Upper lobe of left lung (tissue), 6 donors: ENCODE measurements around the gene ADI1. TPM values are rescaled to one million over a fixed set of nuclear protein-coding genes. Genes with fewer than 3 reads are reported as not detected.

Experiments used
- ATAC-seq, 2 donors: fragments of 200-7000 bp; cut with Tn5 transposase; one replicate each; pipeline ENCODE4 v1.9.1; 2022; ENCODE audit warnings: mild to moderate bottlenecking in 2 of 2, moderate library complexity in 2 of 2; ENCODE audit not compliant: low FRiP score in 2 of 2
- DNase-seq, 2 donors: peaks; one replicate each; pipeline ENCODE4 v3.0.0-alpha.2; 2019 to 2020
- H3K27ac ChIP-seq, 4 donors: fragments of 200-600 bp; sonication (generic); one replicate each; pipeline ENCODE4 v1.5.1; 2016 to 2019
- H3K27me3 ChIP-seq, 4 donors: fragments of 200-600 bp; sonication (generic); one replicate each; pipeline ENCODE4 v1.5.1; 2017 to 2019
- H3K36me3 ChIP-seq, 4 donors: fragments of 200-600 bp; sonication (generic); one replicate each; pipeline ENCODE4 v1.5.1; 2016 to 2019
- H3K4me1 ChIP-seq, 4 donors: fragments of 200-600 bp; sonication (generic); one replicate each; pipeline ENCODE4 v1.5.1; 2018 to 2019
- H3K4me3 ChIP-seq, 4 donors: fragments of 200-600 bp; sonication (generic); one replicate each; pipeline ENCODE4 v1.5.1; 2017 to 2019; ENCODE audit warnings: mild to moderate bottlenecking in 2 of 4, moderate library complexity in 1 of 4
- H3K9me3 ChIP-seq, 4 donors: fragments of 200-600 bp; sonication (generic); one replicate each; pipeline ENCODE4 v1.5.1; 2018 to 2019
- EP300 ChIP-seq, 4 donors: sonication (generic); formaldehyde crosslinking; IDR thresholded peaks; one replicate each; pipeline ENCODE4 v1.5.1; 2017; ENCODE audit warnings: antibody characterized with exemption in 4 of 4, control low read depth in 2 of 4
- POLR2A ChIP-seq, 4 donors: fragments of 450-650 bp; IDR thresholded peaks; one replicate each; pipeline ENCODE4 v1.5.1; 2016 to 2017; ENCODE audit warnings: antibody characterized with exemption in 4 of 4, mild to moderate bottlenecking in 2 of 4
- POLR2AphosphoS5 ChIP-seq, 2 donors: sonication (generic); formaldehyde crosslinking; IDR thresholded peaks; one replicate each; pipeline ENCODE4 v1.5.1; 2017; ENCODE audit warnings: antibody characterized with exemption in 2 of 2
- WGBS, 2 donors: methylation state at CpG; one replicate each; pipeline ENCODE4 v1.1.5; 2017 to 2018; 5-methylcytosine and 5-hydroxymethylcytosine counted together
- total RNA-seq, 6 donors: library from RNA; depleted of rRNA in 4 of 6; stranded (reverse); fragments of >200 nt in 4 of 6; gene quantifications; one replicate each; pipeline versions ENCODE4 v1.1.0 to v1.2.1, GENCODE V29; 2016 to 2021
- TF ChIP-seq, protein P1 (sequence below), 6 experiments: fragments of 450-650 bp in 4 of 6; fragments of 200-600 bp in 2 of 6; sonication (generic) in 2 of 6; IDR thresholded peaks; one replicate each; pipeline ENCODE4 v1.5.1; 2016 to 2019; ENCODE audit warnings: antibody characterized with exemption in 6 of 6
- donor health status: DM: no; HTN: no; CAD: no; lungs with moderate emphysema.
- donor health status: DM: no; HTN: yes; CAD: no; lungs with severe emphysema.

Gene ADI1
- total RNA-seq, 6 donors from 2014 or later = 40.9 to 87.3 (median 77.3) TPM

DNA sequence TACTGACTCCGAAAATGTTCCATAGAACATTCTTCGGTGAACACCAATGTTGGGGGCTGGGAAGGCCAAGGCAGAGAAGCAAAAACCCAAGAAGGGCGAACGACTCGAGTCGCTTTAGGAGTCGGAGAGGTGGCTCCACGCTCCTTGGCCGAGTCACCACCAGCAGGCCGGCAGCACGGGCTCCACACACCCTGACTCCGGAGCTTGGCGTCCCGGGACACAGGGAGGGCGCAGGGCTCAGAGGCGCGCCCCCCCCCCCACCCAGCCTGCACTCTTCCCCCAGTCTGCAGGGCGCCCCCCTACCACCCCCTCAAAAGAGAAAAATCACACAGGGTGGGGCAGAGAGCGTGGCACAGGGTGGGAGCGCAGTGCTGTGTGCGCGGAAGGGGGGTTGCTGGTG is 7.5 kb upstream of the ADI1 start:
- WGBS, 2 donors = 89 to 93% methylated on average over 21 to 22 of the region's 22 CpGs
- no peak overlapping the region for H3K4me3 ChIP-seq
- peaks cover 0 to 4% (median 0%) of the 10 kb centered on the region in 4 donors for H3K36me3 ChIP-seq
- TF ChIP-seq POLR2AphosphoS5 (IDR thresholded peaks at IDR 0.05) (no peak), POLR2A (IDR thresholded peaks at IDR 0.05) (no peak), EP300 (IDR thresholded peaks at IDR 0.05) (no peak)
- TF ChIP-seq, protein P1, sequence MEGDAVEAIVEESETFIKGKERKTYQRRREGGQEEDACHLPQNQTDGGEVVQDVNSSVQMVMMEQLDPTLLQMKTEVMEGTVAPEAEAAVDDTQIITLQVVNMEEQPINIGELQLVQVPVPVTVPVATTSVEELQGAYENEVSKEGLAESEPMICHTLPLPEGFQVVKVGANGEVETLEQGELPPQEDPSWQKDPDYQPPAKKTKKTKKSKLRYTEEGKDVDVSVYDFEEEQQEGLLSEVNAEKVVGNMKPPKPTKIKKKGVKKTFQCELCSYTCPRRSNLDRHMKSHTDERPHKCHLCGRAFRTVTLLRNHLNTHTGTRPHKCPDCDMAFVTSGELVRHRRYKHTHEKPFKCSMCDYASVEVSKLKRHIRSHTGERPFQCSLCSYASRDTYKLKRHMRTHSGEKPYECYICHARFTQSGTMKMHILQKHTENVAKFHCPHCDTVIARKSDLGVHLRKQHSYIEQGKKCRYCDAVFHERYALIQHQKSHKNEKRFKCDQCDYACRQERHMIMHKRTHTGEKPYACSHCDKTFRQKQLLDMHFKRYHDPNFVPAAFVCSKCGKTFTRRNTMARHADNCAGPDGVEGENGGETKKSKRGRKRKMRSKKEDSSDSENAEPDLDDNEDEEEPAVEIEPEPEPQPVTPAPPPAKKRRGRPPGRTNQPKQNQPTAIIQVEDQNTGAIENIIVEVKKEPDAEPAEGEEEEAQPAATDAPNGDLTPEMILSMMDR (IDR thresholded peaks at IDR 0.05) = no peak
- ATAC-seq (no peak), DNase-seq (peak in 1 of 2 donors; percentile 30)
- H3K27me3 ChIP-seq = no peaks in the 10 kb centered on the region
- H3K4me1 ChIP-seq = peaks cover 18 to 34% (median 27%) of the 10 kb centered on the region in 4 donors
- H3K27ac ChIP-seq = no peak overlapping the region
- H3K9me3 ChIP-seq = no peaks in the 10 kb centered on the region

DNA sequence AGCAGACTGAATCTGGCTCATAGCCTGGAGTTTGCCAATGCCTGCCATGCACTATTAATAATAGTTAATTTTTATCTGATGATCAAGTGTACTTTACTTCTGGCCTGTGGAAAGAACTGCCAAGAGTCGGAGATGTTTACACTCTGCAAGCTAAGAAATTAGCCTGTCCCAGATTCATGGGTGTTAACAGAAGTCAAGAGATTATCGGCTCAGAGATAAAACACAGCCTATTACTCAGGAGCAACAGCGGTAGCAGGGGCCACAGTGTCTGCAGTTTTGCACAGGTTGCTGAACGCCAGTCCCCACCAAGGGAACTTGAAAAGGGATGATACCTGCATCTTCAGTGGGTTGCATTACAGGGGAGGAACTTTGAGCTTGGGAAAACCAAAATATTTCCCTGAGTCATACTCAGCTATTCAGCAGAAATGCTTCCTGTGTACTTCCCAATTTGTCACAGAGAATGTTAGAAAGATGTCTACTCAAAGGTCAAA is 4.3 kb upstream of the ADI1 start:
- DNase-seq (no peak), ATAC-seq (no peak)
- TF ChIP-seq, protein P1 (IDR thresholded peaks at IDR 0.05) = no peak
- no peak for TF ChIP-seq POLR2A (IDR thresholded peaks at IDR 0.05)
- TF ChIP-seq EP300 (IDR thresholded peaks at IDR 0.05) = no peak
- no peak for TF ChIP-seq POLR2AphosphoS5 (IDR thresholded peaks at IDR 0.05)
- peak overlapping the region; percentile 40 to 73 (median 56) for H3K27ac ChIP-seq
- peak overlapping the region in 2 of 4 donors; percentile 0 for H3K4me3 ChIP-seq
- H3K36me3 ChIP-seq = no peaks in the 10 kb centered on the region
- no peaks in the 10 kb centered on the region for H3K9me3 ChIP-seq
- no peaks in the 10 kb centered on the region for H3K27me3 ChIP-seq
- whole genome bisulfite sequencing, 2 donors = 26 to 31% methylated on average over 4 of the region's 4 CpGs
- H3K4me1 ChIP-seq = peaks cover 27 to 48% (median 37%) of the 10 kb centered on the region in 4 donors

DNA sequence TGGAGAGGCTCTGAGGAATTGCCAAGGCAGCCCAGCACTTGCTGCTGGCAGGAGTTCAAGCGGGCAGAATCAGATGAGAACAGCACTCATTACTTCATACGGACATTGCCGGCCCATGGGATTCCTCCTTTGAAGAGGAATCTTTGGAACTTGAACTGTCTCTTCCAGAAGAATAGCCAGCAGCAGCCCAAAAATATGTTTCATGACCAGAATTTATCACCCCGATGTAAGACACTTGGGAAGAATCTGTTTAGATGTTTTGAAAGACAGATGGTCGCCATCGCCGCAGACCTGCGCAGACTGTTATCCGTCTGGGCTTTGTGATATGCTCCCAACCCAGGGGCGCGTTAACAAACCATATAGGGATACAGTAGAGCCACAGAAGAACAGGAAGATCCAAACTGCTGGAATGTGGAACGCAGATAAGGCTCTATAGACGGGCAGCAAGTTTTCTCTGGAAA is 3.7 kb upstream of the ADI1 start:
- Histone ChIP-seq H3K27ac (peak overlapping the region; percentile 40 to 73 (median 56)), H3K36me3 (no peaks in the 10 kb centered on the region), H3K27me3 (no peaks in the 10 kb centered on the region), H3K9me3 (no peaks in the 10 kb centered on the region), H3K4me3 (peak overlapping the region in 2 of 4 donors; percentile 0), H3K4me1 (peaks cover 27 to 53% (median 39%) of the 10 kb centered on the region in 4 donors)
- TF ChIP-seq, protein P1 (IDR thresholded peaks at IDR 0.05) = no peak
- TF ChIP-seq EP300 (IDR thresholded peaks at IDR 0.05) (no peak), POLR2AphosphoS5 (IDR thresholded peaks at IDR 0.05) (no peak), POLR2A (IDR thresholded peaks at IDR 0.05) (no peak)
- DNase-seq (no peak), ATAC-seq (no peak)
- WGBS, 2 donors = 42 to 46% methylated on average over 13 of the region's 13 CpGs

DNA sequence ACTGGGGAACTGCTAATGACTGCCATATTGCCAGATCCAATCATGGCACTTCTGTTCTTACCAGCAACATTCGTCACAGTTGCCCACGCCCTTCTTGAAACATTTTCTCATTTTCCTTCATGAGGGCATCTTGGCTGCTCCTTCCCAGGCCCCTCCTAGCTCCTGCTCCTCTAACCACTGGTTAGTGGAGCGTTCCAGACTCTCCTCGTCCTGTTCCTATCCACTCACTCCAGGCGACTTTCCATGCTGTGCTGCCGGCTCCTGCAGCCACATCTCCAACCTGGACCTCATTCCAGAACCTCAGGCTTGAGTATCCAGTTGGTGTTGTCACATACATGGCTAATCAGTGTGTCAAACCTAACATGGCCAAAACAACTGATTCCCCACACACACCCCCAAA is 1.3 kb upstream of the ADI1 start:
- H3K9me3 ChIP-seq = no peaks in the 10 kb centered on the region
- H3K4me1 ChIP-seq = peaks cover 27 to 60% (median 44%) of the 10 kb centered on the region in 4 donors
- TF ChIP-seq, protein P1 (IDR thresholded peaks at IDR 0.05) = no peak
- TF ChIP-seq EP300 (IDR thresholded peaks at IDR 0.05) (no peak), POLR2A (IDR thresholded peaks at IDR 0.05) (no peak), POLR2AphosphoS5 (IDR thresholded peaks at IDR 0.05) (no peak)
- peak overlapping the region in 1 of 4 donors; percentile 66 for H3K4me3 ChIP-seq
- DNase-seq (no peak), ATAC-seq (no peak)
- no peak overlapping the region for H3K27ac ChIP-seq
- no peaks in the 10 kb centered on the region for H3K27me3 ChIP-seq
- WGBS, 2 donors = 91 to 93% methylated on average over 6 of the region's 6 CpGs
- no peaks in the 10 kb centered on the region for H3K36me3 ChIP-seq
